DOHH2 (cell line): ENCODE data around the gene AEBP1.

Experiments used
- EZH2phosphoT487 ChIP-seq: fragments of 200-600 bp; sonication (generic); IDR thresholded peaks from 2 replicates; pipeline ENCODE4 v1.6.1; 2017; ENCODE audit warnings: borderline replicate concordance, mild to moderate bottlenecking, antibody characterized with exemption, low read length, moderate library complexity, mixed read lengths
- TF ChIP-seq, protein P1 (sequence below): fragments of 200-600 bp; sonication (generic); IDR thresholded peaks from one replicate; pipeline ENCODE4 v1.5.1; 2014; ENCODE audit warnings: antibody characterized with exemption, mild to moderate bottlenecking, low read depth, low read length; ENCODE audit not compliant: poor library complexity, severe bottlenecking

DNA sequence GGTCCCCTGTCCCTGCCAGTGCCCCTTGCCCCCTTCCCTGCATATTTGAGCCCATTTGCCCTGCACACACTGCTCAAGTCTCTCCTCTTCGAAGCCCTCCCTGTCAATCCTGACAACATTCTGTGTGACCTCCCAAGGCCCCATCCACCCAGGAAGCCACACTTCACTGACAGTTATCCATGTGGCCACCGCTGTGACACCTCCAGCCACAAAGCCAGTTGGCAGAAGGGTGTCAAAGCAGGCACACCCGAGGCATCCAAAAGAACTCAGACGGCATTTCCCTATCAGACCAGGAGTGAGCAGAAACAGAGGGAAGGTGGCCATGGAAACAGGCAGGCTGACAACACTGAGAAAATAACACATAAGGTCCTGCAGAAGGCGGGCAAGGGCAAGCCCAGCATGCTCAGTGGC, 26.5 kb upstream of the AEBP1 start:
- TF ChIP-seq, protein P1, sequence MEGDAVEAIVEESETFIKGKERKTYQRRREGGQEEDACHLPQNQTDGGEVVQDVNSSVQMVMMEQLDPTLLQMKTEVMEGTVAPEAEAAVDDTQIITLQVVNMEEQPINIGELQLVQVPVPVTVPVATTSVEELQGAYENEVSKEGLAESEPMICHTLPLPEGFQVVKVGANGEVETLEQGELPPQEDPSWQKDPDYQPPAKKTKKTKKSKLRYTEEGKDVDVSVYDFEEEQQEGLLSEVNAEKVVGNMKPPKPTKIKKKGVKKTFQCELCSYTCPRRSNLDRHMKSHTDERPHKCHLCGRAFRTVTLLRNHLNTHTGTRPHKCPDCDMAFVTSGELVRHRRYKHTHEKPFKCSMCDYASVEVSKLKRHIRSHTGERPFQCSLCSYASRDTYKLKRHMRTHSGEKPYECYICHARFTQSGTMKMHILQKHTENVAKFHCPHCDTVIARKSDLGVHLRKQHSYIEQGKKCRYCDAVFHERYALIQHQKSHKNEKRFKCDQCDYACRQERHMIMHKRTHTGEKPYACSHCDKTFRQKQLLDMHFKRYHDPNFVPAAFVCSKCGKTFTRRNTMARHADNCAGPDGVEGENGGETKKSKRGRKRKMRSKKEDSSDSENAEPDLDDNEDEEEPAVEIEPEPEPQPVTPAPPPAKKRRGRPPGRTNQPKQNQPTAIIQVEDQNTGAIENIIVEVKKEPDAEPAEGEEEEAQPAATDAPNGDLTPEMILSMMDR: no peak
- TF ChIP-seq EZH2phosphoT487: no peak
